ENCODE measurements around the gene COPG2.
"Not testable (repeated sequence)": the region's sequence is repeated elsewhere in the genome, so short reads cannot be mapped to it uniquely, and the experiment has no call there.

The COPG2 gene

DNA sequence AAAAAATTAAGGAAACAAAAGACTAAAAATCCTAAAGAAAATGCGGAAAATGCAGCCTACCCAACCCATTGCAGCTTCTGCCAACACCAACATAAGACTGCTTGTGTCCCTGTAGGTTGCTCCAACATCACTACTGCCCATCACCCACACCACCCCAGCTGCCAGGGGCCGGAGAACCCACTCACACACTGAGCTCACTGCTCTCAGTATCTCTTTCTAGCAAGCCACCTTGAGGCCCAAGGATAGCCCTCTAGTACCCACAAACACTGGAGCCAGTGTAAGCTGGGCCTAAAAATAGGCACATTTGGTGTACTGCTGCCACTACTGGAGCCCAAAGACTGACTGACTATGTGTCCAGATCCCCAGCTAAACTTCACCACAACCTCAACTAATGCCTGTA lies 109.4 kb downstream of the COPG2 start:
- Histone ChIP-seq H3K4me3 (replicated peaks; ENCODE audit: low read depth, low read length) (no peak overlapping the region), H3K36me3 (ENCODE audit: control insufficient read depth, insufficient read depth, low read length) (no peaks in the 10 kb centered on the region), H3K27me3 (replicated peaks; ENCODE audit: control insufficient read depth, insufficient read depth, low read length) (no peaks in the 10 kb centered on the region)
- TF ChIP-seq CTCF (IDR thresholded peaks at IDR 0.05; ENCODE audit: insufficient read depth, low read length, poor library complexity, severe bottlenecking) = no peak
- no peak for DNase-seq (ENCODE audit: extremely low read depth, insufficient read length)

DNA sequence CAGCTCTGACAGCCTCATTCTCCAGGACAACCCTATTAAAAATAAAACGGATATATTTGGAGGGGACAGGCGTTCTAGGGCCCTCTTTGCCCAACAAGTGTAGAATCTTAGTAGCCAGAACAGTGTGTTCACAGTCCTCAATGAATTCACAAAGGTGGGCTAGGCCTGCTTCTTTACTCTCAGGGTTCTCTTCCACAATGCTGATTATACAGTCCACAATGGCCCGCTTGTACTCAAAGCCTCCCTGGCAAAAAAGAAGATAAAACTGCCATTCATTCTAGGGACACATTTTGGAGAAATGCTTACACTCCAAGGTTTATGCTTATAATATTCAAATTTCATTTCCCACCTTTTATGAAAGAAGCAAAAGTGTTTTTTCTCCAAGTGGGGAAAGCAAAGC lies 114.1 kb downstream of the COPG2 start:
- TF ChIP-seq CTCF (IDR thresholded peaks at IDR 0.05; ENCODE audit: insufficient read depth, low read length, poor library complexity, severe bottlenecking) = no peak
- H3K4me3 ChIP-seq (replicated peaks; ENCODE audit: low read depth, low read length) = no peak overlapping the region
- H3K36me3 ChIP-seq (ENCODE audit: control insufficient read depth, insufficient read depth, low read length) = no peaks in the 10 kb centered on the region
- no peaks in the 10 kb centered on the region for H3K27me3 ChIP-seq (replicated peaks; ENCODE audit: control insufficient read depth, insufficient read depth, low read length)
- DNase-seq (ENCODE audit: extremely low read depth, insufficient read length) = no peak

GRCh38 chr7:130553398-130554029 lies 115.0 kb downstream of the COPG2 start:
- no peak for DNase-seq (ENCODE audit: extremely low read depth, insufficient read length)
- H3K27me3 ChIP-seq (replicated peaks; ENCODE audit: control insufficient read depth, insufficient read depth, low read length) = no peaks in the 10 kb centered on the region
- H3K36me3 ChIP-seq (ENCODE audit: control insufficient read depth, insufficient read depth, low read length) = no peaks in the 10 kb centered on the region
- no peak for TF ChIP-seq CTCF (IDR thresholded peaks at IDR 0.05; ENCODE audit: insufficient read depth, low read length, poor library complexity, severe bottlenecking)
- H3K4me3 ChIP-seq (replicated peaks; ENCODE audit: low read depth, low read length) = no peak overlapping the region

GRCh38 chr7:130544356-130544755 lies 124.2 kb downstream of the COPG2 start:
- TF ChIP-seq CTCF (IDR thresholded peaks at IDR 0.05; ENCODE audit: insufficient read depth, low read length, poor library complexity, severe bottlenecking) = no peak
- DNase-seq (ENCODE audit: extremely low read depth, insufficient read length) = no peak
- H3K4me3 ChIP-seq (replicated peaks; ENCODE audit: low read depth, low read length) = no peak overlapping the region
- no peaks in the 10 kb centered on the region for H3K36me3 ChIP-seq (ENCODE audit: control insufficient read depth, insufficient read depth, low read length)
- H3K27me3 ChIP-seq (replicated peaks; ENCODE audit: control insufficient read depth, insufficient read depth, low read length) = no peaks in the 10 kb centered on the region

GRCh38 chr7:130543487-130544010 lies 125.0 kb downstream of the COPG2 start:
- H3K36me3 ChIP-seq (ENCODE audit: control insufficient read depth, insufficient read depth, low read length) = no peaks in the 10 kb centered on the region

GRCh38 chr7:130542297-130542696 lies 126.3 kb downstream of the COPG2 start:
- not testable (repeated sequence) for H3K36me3 ChIP-seq (ENCODE audit: control insufficient read depth, insufficient read depth, low read length); H3K4me3 ChIP-seq (replicated peaks; ENCODE audit: low read depth, low read length); H3K27me3 ChIP-seq (replicated peaks; ENCODE audit: control insufficient read depth, insufficient read depth, low read length); DNase-seq (ENCODE audit: extremely low read depth, insufficient read length)

More at GRCh38 chr7:130543487-130544010, 125.0 kb downstream of the COPG2 start:
- no peak overlapping the region for H3K4me3 ChIP-seq (replicated peaks; ENCODE audit: low read depth, low read length)
- no peak for TF ChIP-seq CTCF (IDR thresholded peaks at IDR 0.05; ENCODE audit: insufficient read depth, low read length, poor library complexity, severe bottlenecking)
- H3K27me3 ChIP-seq (replicated peaks; ENCODE audit: control insufficient read depth, insufficient read depth, low read length) = no peaks in the 10 kb centered on the region
- no peak for DNase-seq (ENCODE audit: extremely low read depth, insufficient read length)

DNA sequence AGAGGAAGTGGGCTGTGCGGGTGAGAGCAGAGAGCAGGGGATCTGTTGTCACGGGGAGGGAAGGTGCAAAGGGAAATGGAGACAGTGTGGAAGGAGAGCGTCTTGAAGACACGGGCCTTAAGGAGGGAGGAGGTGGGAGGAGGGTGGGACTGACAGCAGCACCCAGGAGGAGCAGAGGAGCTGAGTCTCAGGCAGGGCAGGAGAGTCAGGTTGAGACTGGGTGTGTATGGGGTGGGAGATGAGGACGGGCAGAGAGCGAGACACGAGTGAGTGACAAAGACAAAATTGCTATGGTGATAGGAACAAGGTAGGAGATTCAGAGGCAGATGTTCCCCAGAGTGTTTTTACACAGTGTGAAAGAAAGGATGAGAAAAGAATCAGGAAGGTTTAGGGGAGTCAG lies 127.3 kb downstream of the COPG2 start:
- not testable (repeated sequence) for H3K36me3 ChIP-seq (ENCODE audit: control insufficient read depth, insufficient read depth, low read length); DNase-seq (ENCODE audit: extremely low read depth, insufficient read length); H3K4me3 ChIP-seq (replicated peaks; ENCODE audit: low read depth, low read length); H3K27me3 ChIP-seq (replicated peaks; ENCODE audit: control insufficient read depth, insufficient read depth, low read length)

DNA sequence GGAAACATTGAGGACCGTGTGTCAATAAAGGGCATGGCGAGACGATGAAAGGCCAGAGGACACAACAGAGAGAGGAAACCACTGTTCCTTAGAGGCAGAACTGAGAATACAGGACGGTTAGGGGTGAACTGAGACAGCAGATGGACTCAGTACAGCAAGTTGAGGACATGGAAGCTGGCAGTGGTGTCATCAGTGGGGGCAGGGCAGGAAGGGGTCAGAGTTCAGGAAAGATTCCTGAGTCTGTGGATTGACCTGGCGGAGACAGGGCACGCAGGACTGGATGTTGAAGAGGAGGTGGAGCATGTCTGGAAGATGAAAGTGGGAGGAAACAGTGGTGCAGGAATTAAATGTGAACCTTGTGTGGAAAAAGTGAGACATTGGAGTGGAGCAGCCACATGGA lies 130.7 kb downstream of the COPG2 start:
- not testable (repeated sequence) for H3K4me3 ChIP-seq (replicated peaks; ENCODE audit: low read depth, low read length); H3K36me3 ChIP-seq (ENCODE audit: control insufficient read depth, insufficient read depth, low read length); H3K27me3 ChIP-seq (replicated peaks; ENCODE audit: control insufficient read depth, insufficient read depth, low read length); DNase-seq (ENCODE audit: extremely low read depth, insufficient read length)

Measured in GM06990 (cell line).